GM18505 (cell line): ENCODE data around the gene DLGAP3.
"Not testable (repeated sequence)": the region's sequence is repeated elsewhere in the genome, so short reads cannot be mapped to it uniquely, and the experiment has no call there.

Source experiments
- ATAC-seq: cut with Tn5 transposase; IDR thresholded peaks from one replicate; pipeline ENCODE4 v1.9.1; 2021; ENCODE audit not compliant: unreplicated experiment
- POLR2A ChIP-seq: IDR thresholded peaks from 4 replicates; pipeline ENCODE4 v1.6.1; 2011; ENCODE audit warnings: borderline replicate concordance; ENCODE audit not compliant: insufficient read depth, insufficient read length; ENCODE audit errors: extremely low read depth

The DLGAP3 gene

GRCh38 chr1:34929497-34929852, at the start of gene DLGAP3:
Gene DLGAP3, minus strand, starts transcription at chr1:34929650. Its CDS starts 24,267 bp downstream, at chr1:34905383.
- no peak for TF ChIP-seq POLR2A
- no peak for ATAC-seq

- no peak for TF ChIP-seq POLR2A
- no peak for ATAC-seq
Measured at GRCh38 chr1:34978921-34979320, 49.5 kb upstream of the DLGAP3 start.

- ATAC-seq, result no peak
- no peak for TF ChIP-seq POLR2A
Measured at GRCh38 chr1:34977858-34978257, 48.4 kb upstream of the DLGAP3 start.

- no peak for TF ChIP-seq POLR2A
- ATAC-seq, result no peak
Measured at GRCh38 chr1:34977210-34977471, 47.7 kb upstream of the DLGAP3 start.

- TF ChIP-seq POLR2A, result no peak
- no peak for ATAC-seq
Measured at GRCh38 chr1:34976384-34977209, 47.1 kb upstream of the DLGAP3 start.

GRCh38 chr1:34975771-34976170, 46.3 kb upstream of the DLGAP3 start:
- ATAC-seq, result no peak
- no peak for TF ChIP-seq POLR2A

- no peak for TF ChIP-seq POLR2A
- ATAC-seq, result no peak
Measured at GRCh38 chr1:34975338-34975737, 45.9 kb upstream of the DLGAP3 start.

GRCh38 chr1:34974626-34975025, 45.2 kb upstream of the DLGAP3 start:
- no peak for ATAC-seq
- no peak for TF ChIP-seq POLR2A

GRCh38 chr1:34973326-34973725, 43.9 kb upstream of the DLGAP3 start:
- no peak for TF ChIP-seq POLR2A

GRCh38 chr1:34970829-34971228, 41.4 kb upstream of the DLGAP3 start:
- TF ChIP-seq POLR2A, result no peak
- ATAC-seq, result no peak

More at GRCh38 chr1:34973326-34973725, 43.9 kb upstream of the DLGAP3 start:
- no peak for ATAC-seq

- ATAC-seq, result no peak
- no peak for TF ChIP-seq POLR2A
Measured at GRCh38 chr1:34970220-34970735, 40.8 kb upstream of the DLGAP3 start.

GRCh38 chr1:34968297-34968696, 38.8 kb upstream of the DLGAP3 start:
- ATAC-seq, result not testable (repeated sequence)

GRCh38 chr1:34967672-34968071, 38.2 kb upstream of the DLGAP3 start:
- not testable (repeated sequence) for ATAC-seq

GRCh38 chr1:34965597-34965996, 36.1 kb upstream of the DLGAP3 start:
- no peak for TF ChIP-seq POLR2A
- no peak for ATAC-seq

- no peak for ATAC-seq
- TF ChIP-seq POLR2A, result no peak
Measured at GRCh38 chr1:34950428-34950827, 21.0 kb upstream of the DLGAP3 start.

- not testable (repeated sequence) for ATAC-seq
Measured at GRCh38 chr1:34948739-34949138, 19.3 kb upstream of the DLGAP3 start.

GRCh38 chr1:34947641-34948314, 18.3 kb upstream of the DLGAP3 start:
- ATAC-seq, result not testable (repeated sequence)
